HCT116 (cell line): ENCODE measurements around the gene IFIH1.

Experiments used
- CTCF ChIP-seq, 3 experiments: fragments of 200-600 bp in 1 of 3; sonication (generic) in 1 of 3; IDR thresholded peaks in 2 of 3; conservative IDR thresholded peaks in 1 of 3; 2 replicates each; pipeline ENCODE4 v1.5.1; 2012 to 2017; ENCODE audit warnings: low read depth in 2 of 3, low read length in 2 of 3, antibody characterized with exemption in 1 of 3, borderline replicate concordance in 1 of 3, control low read depth in 1 of 3, mild to moderate bottlenecking in 1 of 3, mixed read lengths in 1 of 3, mixed run types in 1 of 3, moderate library complexity in 1 of 3; ENCODE audit not compliant: insufficient read depth in 1 of 3
- EZH2 ChIP-seq: fragments of 200-600 bp; sonication (generic); IDR thresholded peaks from 2 replicates; pipeline ENCODE4 v1.6.1; 2017; ENCODE audit warnings: antibody characterized with exemption, mixed run types
- EZH2phosphoT487 ChIP-seq: fragments of 200-600 bp; IDR thresholded peaks from 2 replicates; pipeline ENCODE4 v1.6.1; 2018; ENCODE audit warnings: antibody characterized with exemption, borderline replicate concordance
- JUND ChIP-seq: IDR thresholded peaks from 2 replicates; pipeline ENCODE4 v1.6.1; 2012
- MAX ChIP-seq: IDR thresholded peaks from 2 replicates; pipeline ENCODE4 v1.6.1; 2012
- POLR2A ChIP-seq: IDR thresholded peaks from 2 replicates; pipeline ENCODE4 v1.7.0; 2011; ENCODE audit warnings: borderline replicate concordance; ENCODE audit not compliant: insufficient read depth, insufficient read length; ENCODE audit errors: extremely low read depth
- POLR2AphosphoS5 ChIP-seq: IDR thresholded peaks from 2 replicates; pipeline ENCODE4 v1.6.1; 2011; ENCODE audit warnings: mild to moderate bottlenecking, low read depth, low read length, moderate library complexity
- RAD21 ChIP-seq: IDR thresholded peaks from 2 replicates; pipeline ENCODE4 v1.6.1; 2012; ENCODE audit warnings: low read depth, mild to moderate bottlenecking
- REST ChIP-seq: IDR thresholded peaks from 2 replicates; pipeline ENCODE4 v1.6.1; 2012; ENCODE audit warnings: low read depth
- SIN3A ChIP-seq: IDR thresholded peaks from 2 replicates; pipeline ENCODE4 v1.6.1; 2012; ENCODE audit warnings: low read depth
- TCF7L2 ChIP-seq: IDR thresholded peaks from 2 replicates; pipeline ENCODE4 v1.7.0; 2011; ENCODE audit warnings: borderline replicate concordance, inconsistent platforms; ENCODE audit not compliant: insufficient read depth, insufficient read length; ENCODE audit errors: extremely low read depth
- YY1 ChIP-seq: IDR thresholded peaks from 2 replicates; pipeline ENCODE4 v1.6.1; 2011; ENCODE audit warnings: low read length, low read depth, moderate library complexity, mild to moderate bottlenecking; ENCODE audit not compliant: insufficient replicate concordance; ENCODE audit errors: extremely low read depth
- ZNF274 ChIP-seq: fragments of 200-500 bp; sonication (Bioruptor generic); IDR thresholded peaks from 2 replicates; pipeline ENCODE4 v1.6.1; 2014; ENCODE audit warnings: mild to moderate bottlenecking, low read depth, low read length, inconsistent platforms

DNA sequence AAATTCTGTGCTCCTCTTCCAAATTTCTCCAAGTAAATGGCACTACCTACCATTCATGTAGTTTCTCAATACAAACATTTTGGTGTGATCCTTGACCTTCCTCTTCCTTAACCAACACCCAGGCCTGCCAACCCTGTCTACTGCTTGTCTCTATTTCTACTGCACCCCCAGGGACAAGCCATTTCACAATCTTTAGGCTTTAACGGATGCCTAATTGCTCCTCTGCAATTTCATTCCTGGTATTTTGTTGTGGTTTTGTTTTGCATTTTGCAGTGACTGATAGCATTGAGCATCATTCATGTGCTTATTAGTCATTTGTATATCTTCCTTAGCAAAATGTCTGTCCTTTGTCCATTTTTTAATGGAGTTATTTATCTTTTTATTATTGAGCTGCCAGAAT is 85.3 kb downstream of the IFIH1 start:
- TF ChIP-seq YY1 (no peak), MAX (no peak), POLR2A (no peak), CTCF (IDR thresholded peaks at IDR 0.05 in 2 of 3, conservative IDR thresholded peaks at IDR 0.05 in 1 of 3; ENCODE audit: borderline replicate concordance in 1 of 3, insufficient read depth in 1 of 3, low read depth in 2 of 3, low read length in 2 of 3) (no peak), POLR2AphosphoS5 (no peak), ZNF274 (no peak), EZH2phosphoT487 (no peak), TCF7L2 (no peak), RAD21 (no peak), JUND (no peak), EZH2 (no peak), REST (no peak), SIN3A (no peak)
